ENCODE data around the gene ZBTB8B. TPM values are rescaled to one million over a fixed set of nuclear protein-coding genes. Genes with fewer than 3 reads are reported as not detected.

ZBTB8B gene
- polyA plus RNA-seq, 5 donors = 0.92 to 2.0 (median 1.4) TPM

- no peak for DNase-seq
Observed at GRCh38 chr1:32503153-32503552, 38.3 kb downstream of the ZBTB8B start.

GRCh38 chr1:32507021-32507420 is 42.1 kb downstream of the ZBTB8B start:
- no peak for DNase-seq

- DNase-seq = no peak
Observed at GRCh38 chr1:32508761-32509160, 43.9 kb downstream of the ZBTB8B start.

- no peak for DNase-seq
Observed at GRCh38 chr1:32509939-32510338, 45.1 kb downstream of the ZBTB8B start.

Other genes with a start within 250 kb of the ZBTB8B start
- gene TMEM234, start 242.7 kb upstream of the ZBTB8B start, polyA plus RNA-seq (ENCODE audit: insufficient read depth in 1 of 5, insufficient read length in 5 of 5, low replicate concordance in 1 of 5) = 10 to 100 TPM; 19.2 to 24.1 (median 23.0) TPM
- gene EIF3I, start 242.7 kb upstream of the ZBTB8B start, polyA plus RNA-seq (ENCODE audit: insufficient read depth in 1 of 5, insufficient read length in 5 of 5, low replicate concordance in 1 of 5) = 100 to 1,000 TPM; 164 to 195 (median 171) TPM
- gene FAM167B, start 217.8 kb upstream of the ZBTB8B start, polyA plus RNA-seq (ENCODE audit: insufficient read depth in 1 of 5, insufficient read length in 5 of 5, low replicate concordance in 1 of 5) = 1 to 10 TPM; 4.1 to 7.2 (median 4.4) TPM
- 1 to 10 TPM in 4 of 5 donors, under 1 TPM in 1; 0.68 to 2.0 (median 1.6) TPM for gene LCK, start 213.8 kb upstream of the ZBTB8B start, polyA plus RNA-seq (ENCODE audit: insufficient read depth in 1 of 5, insufficient read length in 5 of 5, low replicate concordance in 1 of 5)
- gene HDAC1, start 173.0 kb upstream of the ZBTB8B start, polyA plus RNA-seq (ENCODE audit: insufficient read depth in 1 of 5, insufficient read length in 5 of 5, low replicate concordance in 1 of 5) = 100 to 1,000 TPM; 154 to 182 (median 168) TPM
- gene MARCKSL1, start 128.8 kb upstream of the ZBTB8B start, polyA plus RNA-seq (ENCODE audit: insufficient read depth in 1 of 5, insufficient read length in 5 of 5, low replicate concordance in 1 of 5) = 100 to 1,000 TPM; 354 to 502 (median 411) TPM
- 10 to 100 TPM in 1 of 5 donors, 1 to 10 TPM in 4; 4.9 to 14.0 (median 7.2) TPM for gene FAM229A, start 102.6 kb upstream of the ZBTB8B start, polyA plus RNA-seq (ENCODE audit: insufficient read depth in 1 of 5, insufficient read length in 5 of 5, low replicate concordance in 1 of 5)
- gene TSSK3, start 102.5 kb upstream of the ZBTB8B start, polyA plus RNA-seq (ENCODE audit: insufficient read depth in 1 of 5, insufficient read length in 5 of 5, low replicate concordance in 1 of 5) = 1 to 10 TPM; 3.7 to 6.4 (median 4.8) TPM
- 10 to 100 TPM; 52.1 to 61.2 (median 57.2) TPM for gene BSDC1, start 70.6 kb upstream of the ZBTB8B start, polyA plus RNA-seq (ENCODE audit: insufficient read depth in 1 of 5, insufficient read length in 5 of 5, low replicate concordance in 1 of 5)
- 10 to 100 TPM in 4 of 5 donors, 1 to 10 TPM in 1; 9.2 to 18.1 (median 13.3) TPM for gene ZBTB8A, start 74.4 kb downstream of the ZBTB8B start, polyA plus RNA-seq (ENCODE audit: insufficient read depth in 1 of 5, insufficient read length in 5 of 5, low replicate concordance in 1 of 5)
- gene ZBTB8OS, start 185.5 kb downstream of the ZBTB8B start, polyA plus RNA-seq (ENCODE audit: insufficient read depth in 1 of 5, insufficient read length in 5 of 5, low replicate concordance in 1 of 5) = 10 to 100 TPM; 34.2 to 46.4 (median 37.9) TPM
- 100 to 1,000 TPM; 237 to 327 (median 302) TPM for gene RBBP4, start 186.1 kb downstream of the ZBTB8B start, polyA plus RNA-seq (ENCODE audit: insufficient read depth in 1 of 5, insufficient read length in 5 of 5, low replicate concordance in 1 of 5)
- 1 to 10 TPM; 3.0 to 5.9 (median 5.0) TPM for gene SYNC, start 237.7 kb downstream of the ZBTB8B start, polyA plus RNA-seq (ENCODE audit: insufficient read depth in 1 of 5, insufficient read length in 5 of 5, low replicate concordance in 1 of 5)